Body of pancreas (tissue), 4 donors: ENCODE results near the gene FBXO38. TPM values are rescaled to one million over a fixed set of nuclear protein-coding genes. Genes with fewer than 3 reads are reported as not detected.

Experiments used
- ATAC-seq: fragments of 150-250 bp; one replicate; pipeline ENCODE4 v1.9.1; 2016
- DNase-seq, 4 donors: peaks; one replicate each; pipeline ENCODE4 v3.0.0-alpha.2; 2019
- H3K27ac ChIP-seq, 4 donors: fragments of 200-600 bp; sonication (generic); 1 replicate in 3 of 4; 2 replicates in 1 of 4; pipeline versions ENCODE4 v1.5.1 to v1.6.1; 2016 to 2019; ENCODE audit warnings: mild to moderate bottlenecking in 1 of 4, mixed read lengths in 1 of 4, moderate library complexity in 1 of 4
- H3K27me3 ChIP-seq, 2 donors: fragments of 200-600 bp; sonication (generic); one replicate each; pipeline ENCODE4 v1.6.0; 2016; ENCODE audit warnings: mild to moderate bottlenecking in 1 of 2
- H3K36me3 ChIP-seq, 2 donors: fragments of 200-600 bp; sonication (generic); replicated peaks in 1 of 2; 2 replicates each; pipeline ENCODE4 v1.5.1; 2016; ENCODE audit warnings: low read depth in 2 of 2; ENCODE audit not compliant: insufficient read depth in 1 of 2
- H3K4me1 ChIP-seq: fragments of 200-600 bp; sonication (generic); one replicate; pipeline ENCODE4 v1.6.0; 2016
- H3K4me3 ChIP-seq, 2 donors: fragments of 200-600 bp; sonication (generic); 1 replicate in 1 of 2; 2 replicates in 1 of 2; pipeline ENCODE4 v1.5.1; 2016 to 2019
- H3K9me3 ChIP-seq, 3 donors: fragments of 200-600 bp; sonication (generic); 1 replicate in 2 of 3; 2 replicates in 1 of 3; pipeline ENCODE4 v1.5.1; 2016
- CTCF ChIP-seq, 7 experiments: fragments of 450-650 bp in 4 of 7; fragments of 200-600 bp in 3 of 7; sonication (generic) in 3 of 7; IDR thresholded peaks; one replicate each; pipeline ENCODE4 v1.5.1; 2016 to 2019; ENCODE audit warnings: antibody characterized with exemption in 7 of 7
- POLR2A ChIP-seq, 3 donors: fragments of 450-650 bp; IDR thresholded peaks; one replicate each; pipeline ENCODE4 v1.6.1; 2016; ENCODE audit warnings: antibody characterized with exemption in 3 of 3, mild to moderate bottlenecking in 2 of 3
- WGBS, 2 donors: methylation state at CpG; one replicate each; pipeline ENCODE4 v1.1.5; 2017; 5-methylcytosine and 5-hydroxymethylcytosine counted together
- intact Hi-C: fragments of 100-400 bp; cut with DNase I; formaldehyde crosslinking; loops from one replicate; pipeline ENCODE4 v1.15.1; 2023
- small RNA-seq: library from RNA; depleted of rRNA; stranded (forward); fragments of <200 nt; gene quantifications from one replicate; pipeline ENCODE3, GENCODE V24; 2016
- total RNA-seq, 2 donors: library from RNA; depleted of rRNA; stranded (reverse); fragments of >200 nt; gene quantifications; one replicate each; pipeline ENCODE4 v1.1.0, GENCODE V29; 2016

Gene FBXO38
- total RNA-seq, 2 donors from 2014 or later, result 37.9 to 45.7 TPM

- no peaks in the 10 kb centered on the region for H3K36me3 ChIP-seq
- H3K27ac ChIP-seq, result no peak overlapping the region
- no peak overlapping the region for H3K4me3 ChIP-seq
- ATAC-seq, result no peak
- no peak for DNase-seq
- no peaks in the 10 kb centered on the region for H3K9me3 ChIP-seq
- no peaks in the 10 kb centered on the region for H3K4me1 ChIP-seq
- H3K27me3 ChIP-seq, result no peaks in the 10 kb centered on the region
- WGBS, 2 donors, result 50 to 52% methylated on average over 1 of the region's 1 CpG
- TF ChIP-seq POLR2A (IDR thresholded peaks at IDR 0.05), result no peak
- no peak for TF ChIP-seq CTCF (IDR thresholded peaks at IDR 0.05)
- intact Hi-C loops, result no loop called here
Observed at GRCh38 chr5:148492351-148492750, 108.6 kb downstream of the FBXO38 start.

Small RNAs within 50 kb of the gene (small RNA-seq; reads per million reads assigned to genes)
- gene RF00017, result not detected

Other genes with a start within 250 kb of the FBXO38 start
- not detected for gene SPINK14, start 215.4 kb upstream of the FBXO38 start, total RNA-seq
- not detected for gene SPINK6, start 180.9 kb upstream of the FBXO38 start, total RNA-seq
- not detected for gene MARCOL, start 145.4 kb upstream of the FBXO38 start, total RNA-seq
- 1 to 10 TPM; 2.6 to 5.7 TPM for gene SPINK13, start 115.2 kb upstream of the FBXO38 start, total RNA-seq
- not detected for gene SPINK7, start 71.5 kb upstream of the FBXO38 start, total RNA-seq
- not detected for gene SPINK9, start 48.4 kb upstream of the FBXO38 start, total RNA-seq